Hindlimb muscle (tissue), 1 donor: ENCODE measurements around the gene SLC29A1. TPM values are rescaled to one million over a fixed set of nuclear protein-coding genes. Genes with fewer than 3 reads are reported as not detected.

Source experiments
- DNase-seq: peaks from one replicate; pipeline ENCODE4 v3.0.0-alpha.2; 2013
- polyA plus RNA-seq: library from polyadenylated mRNA; unstranded; fragments of 120-200 nt; gene quantifications from one replicate; pipeline ENCODE4 v1.2.1, GENCODE V29; 2013; ENCODE audit not compliant: insufficient read length

Gene SLC29A1
- polyA plus RNA-seq, 1 donor, result 84.5 TPM

DNA sequence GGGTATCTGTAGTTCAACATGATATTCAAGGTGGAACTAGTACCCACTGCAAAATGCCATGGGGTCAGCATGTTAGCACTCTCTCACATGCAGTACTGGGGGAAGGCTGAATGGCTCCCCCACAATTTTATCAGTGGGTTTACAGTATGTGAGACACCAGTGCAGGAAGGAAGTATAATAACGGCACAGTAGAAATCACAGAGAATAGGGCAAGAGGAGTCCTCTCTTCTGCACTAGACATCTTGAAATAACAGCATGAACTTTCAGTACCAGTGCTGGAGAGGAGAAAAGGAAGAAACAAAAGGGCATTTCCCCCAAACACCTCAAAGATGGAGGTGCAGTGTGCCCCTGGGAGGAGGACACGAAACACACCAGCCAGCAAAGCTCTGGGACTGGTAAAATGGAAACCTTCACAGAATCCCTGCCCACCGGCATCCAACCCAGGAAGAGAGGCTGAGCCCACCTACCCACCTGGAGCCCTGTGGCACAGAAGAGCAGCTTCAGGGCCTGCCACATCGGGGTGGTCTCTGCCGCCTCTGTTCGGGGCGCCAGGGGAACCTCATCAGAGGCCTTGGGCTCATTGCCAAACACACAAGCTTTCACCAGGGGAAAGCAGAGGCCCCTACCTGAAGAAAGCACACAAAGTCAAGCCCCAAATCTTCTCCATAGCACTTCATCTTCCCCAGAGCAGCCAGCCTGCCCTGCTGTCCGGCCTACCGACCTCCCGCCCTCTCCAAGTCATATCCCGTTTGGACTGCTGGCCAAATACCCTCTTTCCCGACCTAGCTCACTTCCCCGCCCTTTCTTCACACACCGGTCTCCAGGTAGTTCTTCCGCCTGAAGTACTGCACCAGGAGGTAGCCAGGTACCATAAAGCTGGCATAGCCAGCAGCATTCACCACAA is 32.7 kb downstream of the SLC29A1 start:
- no peak for DNase-seq

- no peak for DNase-seq
Measured at GRCh38 chr6:44256775-44257024, 33.3 kb downstream of the SLC29A1 start.

DNA sequence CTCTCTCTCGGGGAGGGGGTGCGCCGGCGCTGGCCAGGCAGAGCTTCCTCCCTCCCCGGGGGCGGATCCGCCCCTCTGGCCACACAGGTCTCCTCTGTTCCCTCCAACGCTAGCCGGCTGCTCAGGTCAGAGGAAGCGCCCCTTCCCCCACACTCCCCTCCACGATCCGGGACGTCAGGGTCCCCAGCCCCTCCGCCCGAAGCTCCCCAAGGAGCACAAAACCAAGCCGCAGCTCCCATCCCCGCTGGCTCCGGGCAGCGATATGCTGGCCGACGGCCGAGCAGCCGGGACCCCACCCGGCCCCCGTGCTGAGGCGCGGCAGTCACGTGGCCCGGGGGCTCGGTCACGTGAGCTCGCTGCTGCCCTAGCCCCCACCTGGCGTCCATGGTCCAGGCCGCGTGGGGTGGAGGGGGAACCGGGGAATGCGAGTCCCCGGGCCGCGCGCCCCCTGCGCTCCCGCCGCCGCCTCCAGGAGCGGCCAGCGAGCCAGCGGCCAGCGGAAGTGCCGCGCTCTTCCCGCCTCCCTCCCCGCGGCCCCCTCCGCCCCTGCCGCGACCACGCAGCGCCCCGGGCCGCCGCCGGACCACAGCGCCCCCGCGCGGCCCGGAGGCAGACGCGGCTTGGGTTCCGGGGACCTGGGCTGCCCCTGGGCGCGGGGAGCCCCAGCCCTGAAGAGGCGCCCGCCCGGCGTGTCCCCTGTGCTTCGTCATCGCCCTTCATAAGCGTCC is 33.8 kb downstream of the SLC29A1 start, which contains the start of gene SLC35B2:
Gene SLC35B2, minus strand, starts transcription at position 504 of the 728 bp plus-strand sequence. Its CDS starts 118 bp downstream, at position 386.
- DNase-seq, result peak; percentile 86

DNA sequence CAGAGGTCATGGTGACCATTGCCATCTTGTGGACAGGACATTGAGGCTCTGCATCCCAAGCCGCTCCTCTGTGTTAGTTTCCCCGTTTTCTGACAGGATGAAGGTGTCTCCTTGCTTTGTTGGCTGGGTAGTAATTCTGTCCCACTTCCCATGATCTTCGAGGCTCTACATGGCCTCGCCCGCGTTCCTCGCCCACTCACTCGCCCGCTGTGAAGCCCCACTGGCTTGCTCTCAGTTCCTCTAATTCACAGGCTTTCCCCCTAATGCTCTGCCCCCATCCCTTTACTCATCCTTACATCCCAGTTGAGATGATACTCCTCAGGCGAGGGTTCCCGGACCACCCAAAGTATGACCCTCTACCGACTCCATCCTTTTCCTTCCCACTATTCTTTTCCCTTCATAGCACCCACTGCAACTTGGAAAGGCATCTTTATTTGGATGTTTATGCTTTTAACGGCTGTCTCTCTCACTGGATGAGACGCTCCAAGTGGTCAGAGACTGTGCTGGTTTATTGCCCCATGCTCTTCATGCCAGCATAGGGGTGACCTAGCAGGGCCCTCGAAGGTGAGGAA is 34.4 kb downstream of the SLC29A1 start:
- no peak for DNase-seq

DNA sequence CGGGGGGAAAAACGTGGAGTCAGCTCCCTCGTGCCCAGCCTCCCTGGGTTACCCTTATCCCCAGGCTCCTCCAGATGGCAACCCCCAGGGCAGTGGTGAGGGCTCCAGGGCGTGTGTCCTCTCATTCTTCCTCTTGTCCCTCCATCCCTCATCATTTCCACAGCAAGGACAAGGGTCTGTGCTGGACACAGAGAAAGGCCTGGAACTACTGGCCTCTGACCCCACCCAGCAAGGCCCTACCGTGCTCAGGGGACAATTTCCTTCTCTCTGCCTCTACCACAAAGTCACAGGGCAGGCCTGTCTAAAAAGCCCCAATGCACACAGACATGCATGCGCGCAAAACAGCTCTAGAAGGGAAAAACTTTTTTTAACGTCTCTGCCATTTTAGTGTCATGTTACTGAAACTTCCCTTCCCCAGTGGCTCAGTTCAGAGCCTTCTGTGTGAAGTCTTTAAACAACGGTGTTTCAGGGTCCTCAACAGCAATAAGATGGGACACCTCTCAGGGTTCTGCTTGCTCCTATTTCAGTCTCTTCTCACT is 35.0 kb downstream of the SLC29A1 start:
- DNase-seq, result no peak

GRCh38 chr6:44258921-44259320 is 35.5 kb downstream of the SLC29A1 start:
- DNase-seq, result no peak

- no peak for DNase-seq
Measured at GRCh38 chr6:44260011-44260410, 36.6 kb downstream of the SLC29A1 start.

DNA sequence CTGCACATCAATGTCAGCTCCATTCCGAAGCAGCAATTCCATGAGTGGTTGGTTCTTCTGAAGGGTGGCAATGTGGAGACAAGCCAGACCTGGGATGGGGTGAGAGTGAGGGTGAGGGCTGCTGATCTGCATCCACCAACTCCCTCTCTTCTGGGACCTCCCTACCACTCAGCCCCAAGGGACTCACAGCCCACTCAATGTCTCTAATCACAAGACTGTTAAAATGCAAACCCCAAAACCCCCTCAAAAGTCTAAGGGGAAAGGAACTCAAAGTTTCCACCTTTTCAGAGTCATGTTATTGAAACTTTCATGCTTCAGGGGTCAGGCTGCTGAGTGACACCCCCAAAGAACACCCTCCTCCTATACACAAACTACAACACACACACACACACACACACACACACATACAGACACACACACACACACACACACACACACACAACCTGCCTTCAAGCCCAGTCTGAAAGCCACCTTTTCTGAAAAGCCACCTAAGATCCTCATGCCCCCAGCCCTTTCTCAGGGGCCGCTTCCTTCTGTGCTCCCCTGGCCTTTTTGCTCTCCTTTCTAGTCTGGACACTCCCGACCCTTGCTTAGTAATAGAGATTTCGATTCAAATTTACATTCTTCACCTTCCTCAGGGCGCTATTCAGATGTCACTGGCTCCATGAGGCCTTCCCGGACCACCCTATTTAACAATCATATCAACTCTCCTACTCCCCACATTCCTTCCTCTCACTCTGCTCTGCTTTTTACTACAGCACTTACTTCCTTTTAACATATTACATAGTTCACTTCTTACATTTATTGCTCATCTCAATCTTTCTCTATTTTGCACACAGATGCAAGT is 37.3 kb downstream of the SLC29A1 start:
- DNase-seq, result no peak

DNA sequence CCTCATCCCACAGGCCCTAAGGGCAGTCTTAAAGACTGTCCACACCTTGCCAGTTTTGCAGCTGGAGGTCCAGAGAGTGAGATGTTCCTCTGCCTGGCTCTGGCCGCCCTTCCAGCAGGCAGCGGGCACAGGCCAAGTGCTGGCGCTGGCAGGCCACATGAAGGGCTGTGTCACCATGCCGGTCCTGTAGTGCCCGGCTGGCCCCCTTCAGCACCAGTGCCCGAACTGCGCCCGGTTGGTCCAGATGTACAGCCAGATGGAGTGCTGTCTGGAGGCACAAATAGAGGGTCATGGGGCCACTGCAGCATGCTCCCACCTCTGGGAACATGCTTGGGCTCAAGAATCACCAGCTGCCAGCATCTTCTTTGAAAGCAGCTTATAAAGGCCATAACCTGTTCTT is 38.2 kb downstream of the SLC29A1 start:
- no peak for DNase-seq

- DNase-seq, result no peak
Measured at GRCh38 chr6:44262467-44263353, 39.3 kb downstream of the SLC29A1 start.

DNA sequence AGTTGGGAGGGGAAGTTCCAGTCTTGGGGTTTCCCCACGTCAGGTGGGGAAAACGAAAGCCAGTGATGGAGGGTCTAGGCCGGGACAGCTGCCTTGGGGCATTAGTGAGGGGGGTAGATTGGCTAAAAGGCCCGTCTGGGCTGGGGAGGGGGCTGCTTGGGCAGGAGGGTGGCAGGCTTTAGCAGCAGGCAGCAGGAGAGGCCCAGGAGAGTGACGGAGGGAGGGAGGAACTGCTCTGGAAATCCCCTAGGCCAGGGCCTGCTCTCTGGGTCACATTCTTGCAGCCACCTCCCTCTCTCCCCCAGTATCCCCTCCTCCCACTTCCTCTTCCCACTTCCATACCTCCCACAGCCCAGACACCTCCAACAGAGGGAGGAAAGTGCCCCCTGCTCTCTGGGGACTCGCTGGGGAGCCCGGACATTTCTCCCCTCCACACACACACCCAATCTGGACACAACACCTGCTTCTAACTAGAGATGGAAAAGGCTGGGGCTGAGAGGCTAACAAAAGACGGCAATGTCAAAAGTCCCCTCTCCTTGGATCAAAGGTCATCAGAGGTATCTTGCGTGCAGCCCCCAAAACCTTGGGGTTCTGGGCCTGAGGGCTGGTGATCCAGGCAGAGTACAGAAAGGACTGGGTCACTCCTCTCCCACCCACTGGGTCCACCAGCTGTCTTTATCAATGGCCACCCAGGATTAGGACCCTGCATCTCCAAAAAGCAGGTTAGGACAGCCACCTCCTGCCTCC is 40.1 kb downstream of the SLC29A1 start:
- DNase-seq, result no peak

GRCh38 chr6:44264154-44265006 is 41.0 kb downstream of the SLC29A1 start:
- no peak for DNase-seq

DNA sequence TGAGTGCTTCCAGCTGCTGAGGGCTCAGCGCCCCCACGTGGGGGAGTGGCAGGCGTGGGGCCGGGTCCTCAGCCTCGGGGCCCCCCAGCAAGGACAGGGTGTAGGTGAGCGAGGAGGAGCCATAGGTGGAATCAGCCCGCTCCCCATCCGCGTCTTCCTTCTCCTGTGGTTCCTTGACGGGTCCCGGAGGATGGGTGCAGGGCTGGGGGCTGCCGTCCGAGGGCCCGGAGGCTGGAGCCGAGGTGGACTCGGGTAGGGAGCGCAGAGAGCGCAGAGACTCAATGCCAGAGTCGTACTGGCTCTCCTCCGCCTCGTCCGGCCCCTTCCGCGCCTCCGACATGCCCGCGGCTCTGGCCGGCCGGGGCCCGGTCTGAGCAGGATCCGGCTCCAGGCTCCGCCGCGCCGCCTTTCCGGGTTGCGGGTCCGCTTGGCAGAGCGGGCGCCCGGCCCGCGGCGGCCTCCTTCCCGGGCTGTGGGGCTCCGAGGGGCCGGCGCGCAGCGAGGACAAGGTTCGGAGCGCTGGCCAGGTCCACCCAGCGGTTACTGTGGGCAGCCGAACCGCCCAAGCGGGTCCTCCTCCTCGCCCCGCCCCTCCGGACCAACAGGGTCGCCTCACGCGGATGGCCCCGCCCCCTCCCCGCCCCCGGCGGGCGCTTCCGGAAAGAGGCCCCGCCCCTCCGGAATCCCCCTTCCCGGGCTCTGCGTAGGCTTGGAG is 41.8 kb downstream of the SLC29A1 start, which contains the start of gene NFKBIE:
Gene NFKBIE, minus strand, starts transcription at position 545 of the 715 bp plus-strand sequence. Its CDS starts 205 bp downstream, at position 340.
- DNase-seq, result peak; percentile 93

GRCh38 chr6:44265722-44266233 is 42.4 kb downstream of the SLC29A1 start:
- DNase-seq, result no peak

DNA sequence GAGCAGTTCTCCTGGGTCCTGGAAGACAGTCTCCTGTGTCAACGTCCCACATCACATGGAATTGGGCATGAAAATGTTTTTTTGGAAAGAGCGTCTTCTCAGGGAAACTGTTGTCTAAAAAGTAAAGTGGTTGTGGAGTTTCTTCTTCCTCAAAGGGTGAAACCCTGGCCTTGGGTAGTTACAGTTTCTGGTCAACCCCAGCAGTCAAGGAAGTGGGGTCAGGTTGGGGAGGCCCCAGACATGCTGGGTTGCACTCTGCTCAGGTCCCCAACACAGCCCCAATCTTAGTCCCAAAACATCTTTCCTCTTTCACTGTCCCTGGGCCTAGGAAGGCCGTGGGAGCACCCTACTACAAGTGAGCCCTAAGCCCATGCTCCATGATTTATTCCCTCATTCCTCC is 43.0 kb downstream of the SLC29A1 start:
- no peak for DNase-seq

GRCh38 chr6:44267252-44267651 is 43.9 kb downstream of the SLC29A1 start:
- no peak for DNase-seq

DNA sequence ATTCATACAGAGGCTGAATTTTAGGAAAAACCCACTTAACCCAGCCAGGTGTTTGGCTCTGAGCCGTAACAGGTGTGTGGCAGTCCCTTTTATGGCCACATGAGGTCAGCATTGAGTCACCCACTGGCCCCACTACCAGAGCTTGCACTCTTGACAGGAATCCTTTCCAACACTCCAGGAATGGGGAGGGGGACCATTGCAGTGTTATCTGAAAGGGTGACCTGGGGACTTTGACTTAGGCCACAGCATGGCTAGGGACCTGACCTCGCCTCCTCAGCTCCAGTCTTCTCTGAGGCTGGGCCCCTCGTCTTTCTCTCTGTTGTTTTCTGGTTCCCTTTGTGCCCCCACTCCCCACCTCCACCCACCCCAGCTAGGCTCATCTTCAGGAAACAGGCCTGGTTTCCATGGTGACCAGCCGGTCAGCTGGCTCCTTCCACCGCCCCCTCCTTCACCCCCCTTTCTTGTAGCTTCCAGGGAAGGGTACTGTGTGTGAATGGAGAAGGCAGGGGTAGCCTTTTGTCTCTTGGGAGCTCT is 44.8 kb downstream of the SLC29A1 start:
- DNase-seq, result no peak
